ENCODE measurements around the gene CCL18. TPM values are rescaled to one million over a fixed set of nuclear protein-coding genes. Genes with fewer than 3 reads are reported as not detected.

CCL18 gene
- total RNA-seq, 1 experiment from 2014 or later, result not detected

GRCh38 chr17:36068524-36068923 is 4.5 kb downstream of the CCL18 start:
- H2AFZ ChIP-seq, result no peak overlapping the region
- no peaks in the 10 kb centered on the region for H3K9me2 ChIP-seq (ENCODE audit: insufficient read depth)
- TF ChIP-seq EZH2 (IDR thresholded peaks at IDR 0.05; ENCODE audit: low read depth) (no peak), CTCF (conservative IDR thresholded peaks at IDR 0.05) (no peak)
- H3K4me3 ChIP-seq, result no peak overlapping the region
- CTCF ChIA-PET, result interaction anchor here (0.6 kb wide), 1 partner anchor 400 kb away, joined by 3 read pairs; no protein-coding TSS in a partner anchor
- H3K9me3 ChIP-seq (ENCODE audit: insufficient read depth, low read depth), result no peaks in the 10 kb centered on the region
- no peak overlapping the region for H3K4me2 ChIP-seq
- intact Hi-C loops (cut with micrococcal nuclease; ENCODE audit: unreplicated experiment), result no loop called here
- no peak overlapping the region for H3K27ac ChIP-seq
- H3K4me1 ChIP-seq (replicated peaks; ENCODE audit: insufficient read depth), result no peaks in the 10 kb centered on the region
- no peaks in the 10 kb centered on the region for H3F3A ChIP-seq (ENCODE audit: insufficient read depth, low read depth)
- no peaks in the 10 kb centered on the region; the same call in 1 of the 2 replicates for H4K20me1 ChIP-seq (ENCODE audit: insufficient read depth)
- no TSS peak for BruUV-seq (replicated peaks)
- no peak for DNase-seq
- H3K27me3 ChIP-seq (ENCODE audit: insufficient read depth, low read depth), result peaks cover 34% of the 10 kb centered on the region
- no peaks in the 10 kb centered on the region for H3K36me3 ChIP-seq (ENCODE audit: low read depth)
- POLR2A ChIA-PET (ENCODE audit: unreplicated experiment), result no interaction called here
- H3K79me2 ChIP-seq (ENCODE audit: low read depth), result no peaks in the 10 kb centered on the region

- POLR2A ChIA-PET (ENCODE audit: unreplicated experiment), result no interaction called here
- no TSS peak for BruUV-seq (replicated peaks)
- no peaks in the 10 kb centered on the region for H3K36me3 ChIP-seq (ENCODE audit: low read depth)
These were observed 5.1 kb downstream of the CCL18 start for GRCh38 chr17:36069136-36069535.

GRCh38 chr17:36070427-36070826 is 6.4 kb downstream of the CCL18 start:
- intact Hi-C loops (cut with micrococcal nuclease; ENCODE audit: unreplicated experiment), result no loop called here
- Histone ChIP-seq H3K4me2 (no peak overlapping the region), H3K9me3 (ENCODE audit: insufficient read depth, low read depth) (no peaks in the 10 kb centered on the region), H3K36me3 (ENCODE audit: low read depth) (no peaks in the 10 kb centered on the region), H4K20me1 (ENCODE audit: insufficient read depth) (no peaks in the 10 kb centered on the region; the same call in 1 of the 2 replicates), H2AFZ (no peak overlapping the region), H3K79me2 (ENCODE audit: low read depth) (no peaks in the 10 kb centered on the region), H3F3A (ENCODE audit: insufficient read depth, low read depth) (no peaks in the 10 kb centered on the region), H3K27ac (no peak overlapping the region), H3K4me3 (no peak overlapping the region), H3K9me2 (ENCODE audit: insufficient read depth) (no peaks in the 10 kb centered on the region), H3K4me1 (replicated peaks; ENCODE audit: insufficient read depth) (no peaks in the 10 kb centered on the region), H3K27me3 (ENCODE audit: insufficient read depth, low read depth) (peaks cover 37% of the 10 kb centered on the region)
- DNase-seq, result no peak
- ChIA-PET POLR2A (ENCODE audit: unreplicated experiment) (no interaction called here), CTCF (no interaction called here)
- TF ChIP-seq CTCF (conservative IDR thresholded peaks at IDR 0.05), result no peak
- TF ChIP-seq EZH2 (IDR thresholded peaks at IDR 0.05; ENCODE audit: low read depth), result no peak
- BruUV-seq (replicated peaks), result no TSS peak

More at GRCh38 chr17:36069136-36069535, 5.1 kb downstream of the CCL18 start:
- no peaks in the 10 kb centered on the region for H3K79me2 ChIP-seq (ENCODE audit: low read depth)
- no peak overlapping the region for H3K27ac ChIP-seq
- H2AFZ ChIP-seq, result no peak overlapping the region
- no peaks in the 10 kb centered on the region for H3K9me3 ChIP-seq (ENCODE audit: insufficient read depth, low read depth)
- H3K27me3 ChIP-seq (ENCODE audit: insufficient read depth, low read depth), result peaks cover 34% of the 10 kb centered on the region
- H3K4me2 ChIP-seq, result no peak overlapping the region
- TF ChIP-seq CTCF (conservative IDR thresholded peaks at IDR 0.05) (no peak), EZH2 (IDR thresholded peaks at IDR 0.05; ENCODE audit: low read depth) (no peak)
- no peaks in the 10 kb centered on the region for H3K4me1 ChIP-seq (replicated peaks; ENCODE audit: insufficient read depth)
- CTCF ChIA-PET, result no interaction called here
- H3F3A ChIP-seq (ENCODE audit: insufficient read depth, low read depth), result no peaks in the 10 kb centered on the region
- H3K9me2 ChIP-seq (ENCODE audit: insufficient read depth), result no peaks in the 10 kb centered on the region
- H4K20me1 ChIP-seq (ENCODE audit: insufficient read depth), result no peaks in the 10 kb centered on the region; the same call in 1 of the 2 replicates
- intact Hi-C loops (cut with micrococcal nuclease; ENCODE audit: unreplicated experiment), result no loop called here
- H3K4me3 ChIP-seq, result no peak overlapping the region
- no peak for DNase-seq
